HCEC 1CT (cell line): ENCODE measurements around the gene KIF1B.
A peak's percentile ranks its signal among the peaks of the same experiment; 100 is the strongest.
"Not testable (repeated sequence)": the region's sequence is repeated elsewhere in the genome, so short reads cannot be mapped to it uniquely, and the experiment has no call there.

ENCODE experiments used
- DNase-seq: peaks from one replicate; pipeline ENCODE4 v3.0.0-alpha.2; 2017

KIF1B gene

DNA sequence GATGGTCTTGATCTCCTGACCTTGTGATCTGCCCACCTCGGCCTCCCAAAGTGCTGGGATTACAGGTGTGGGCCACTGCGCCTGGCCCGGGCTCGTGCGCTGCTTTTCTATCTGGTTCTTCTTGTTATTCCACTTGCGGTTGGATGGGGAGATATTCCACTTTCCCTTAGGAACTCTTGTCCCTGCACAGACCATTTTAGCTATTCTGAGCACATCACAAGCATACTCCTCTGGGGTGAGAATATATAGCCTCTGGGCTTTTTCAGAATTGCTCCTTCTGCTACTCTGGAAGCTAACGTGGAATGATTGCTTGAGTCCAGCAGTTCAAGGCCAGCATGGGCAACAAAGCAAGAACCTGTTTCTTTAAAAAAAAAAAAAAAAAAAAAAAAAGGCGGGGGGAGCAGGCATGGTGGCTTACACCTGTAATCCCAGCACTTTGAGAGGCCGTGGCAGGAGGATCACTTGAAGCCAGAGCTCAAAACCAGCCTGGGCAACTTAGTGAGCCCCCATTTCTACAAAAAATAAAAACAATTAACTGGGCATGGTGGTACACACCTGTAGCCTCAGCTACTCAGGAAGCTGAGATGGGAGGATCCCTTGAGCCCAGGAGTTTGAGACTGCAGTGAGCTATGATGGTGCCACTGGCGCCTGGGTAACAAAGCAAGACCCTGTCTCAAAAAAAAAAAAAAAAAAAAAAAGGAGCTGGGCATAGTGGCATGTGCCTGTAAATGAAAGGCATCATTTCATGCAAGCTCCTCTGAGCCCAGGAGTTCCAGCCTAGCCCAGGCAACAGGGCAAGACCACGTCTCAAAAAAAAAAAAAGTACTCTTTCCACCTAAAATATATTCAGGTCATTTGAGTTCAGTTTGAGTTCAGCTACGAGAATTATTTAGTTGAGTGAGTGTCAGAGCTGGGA lies 176.6 kb downstream of the KIF1B start:
- DNase-seq = no peak

DNA sequence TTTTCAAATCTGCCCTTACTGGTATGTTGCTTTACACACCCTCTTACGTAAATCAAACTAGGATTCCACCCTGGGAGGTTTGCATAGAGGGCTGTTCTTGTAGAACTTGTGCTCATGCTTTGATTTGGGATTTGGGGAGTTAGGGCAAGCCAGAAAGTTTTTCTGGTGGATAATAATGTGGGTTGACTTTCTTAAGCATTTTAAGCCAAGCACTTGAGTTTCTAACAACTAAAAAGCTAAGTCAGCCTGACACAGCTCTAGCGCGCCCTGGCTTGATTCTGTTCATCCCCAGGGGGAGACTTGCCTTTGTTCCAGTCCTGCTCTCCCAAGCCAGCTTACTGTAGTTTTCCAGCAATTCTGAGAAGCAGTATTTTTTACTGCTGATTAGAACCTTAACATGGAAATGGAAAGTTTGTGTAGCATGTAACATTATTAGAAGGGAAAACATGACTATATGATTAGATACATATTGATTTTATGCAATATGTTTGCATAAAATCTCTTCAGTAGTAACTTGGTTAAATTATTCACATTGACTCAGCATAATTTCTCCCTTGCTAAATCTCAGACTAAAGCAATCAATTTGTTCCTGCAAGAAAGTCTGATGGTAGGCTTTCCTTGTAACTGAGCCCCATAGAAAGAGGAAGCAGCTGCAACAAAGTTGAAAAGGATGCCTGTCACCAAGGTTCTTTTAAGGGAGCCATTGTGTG lies 177.5 kb downstream of the KIF1B start:
- DNase-seq = peak; percentile 3

DNA sequence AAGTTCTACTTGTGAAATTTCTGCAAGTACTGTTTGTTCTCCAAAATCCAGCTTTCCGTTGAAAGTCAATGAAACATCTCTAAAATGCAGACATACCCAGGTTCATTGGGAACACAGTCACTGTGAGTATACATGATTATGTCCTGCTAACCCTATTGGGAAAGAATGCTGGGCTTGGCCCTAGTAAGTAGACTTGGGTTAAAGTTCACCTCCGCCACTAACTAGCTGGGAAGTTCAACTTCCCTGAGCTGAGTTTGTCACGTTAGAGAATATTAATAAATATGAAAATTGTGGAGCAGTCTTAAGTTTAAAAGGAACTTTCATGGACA lies 178.0 kb downstream of the KIF1B start:
- no peak for DNase-seq

DNA sequence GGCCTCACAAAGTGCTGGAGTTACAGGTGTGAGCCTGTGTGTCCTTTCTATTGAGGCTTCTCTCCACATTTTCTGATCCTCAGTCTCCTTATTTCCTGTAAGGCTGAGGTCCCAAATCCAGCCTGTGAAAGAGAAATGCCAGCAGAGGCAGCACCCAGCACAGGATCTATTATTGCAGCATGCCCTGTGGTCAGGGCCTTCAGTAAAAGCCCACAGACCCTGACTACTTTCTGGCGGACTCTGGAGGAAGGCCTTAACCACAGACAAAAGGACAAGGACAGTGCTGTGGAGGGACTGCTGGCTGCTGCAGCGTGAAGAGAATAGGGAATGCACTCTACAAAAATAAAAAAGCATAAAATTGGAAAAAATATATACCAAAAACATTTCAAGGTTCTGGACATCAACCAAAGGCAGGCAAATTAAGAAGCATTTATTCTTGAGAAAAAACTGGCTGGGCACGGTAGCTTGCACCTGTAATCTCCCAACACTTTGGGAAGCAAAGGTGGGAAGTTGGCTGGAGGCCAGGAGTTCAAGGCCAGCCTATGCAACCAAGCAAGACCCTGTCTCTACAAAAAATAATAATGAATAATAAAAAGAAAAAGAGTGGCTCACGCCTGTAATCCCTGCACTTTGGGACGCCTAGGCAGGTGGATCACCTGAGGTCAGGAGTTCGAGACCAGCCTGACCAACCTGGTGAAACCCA lies 179.1 kb downstream of the KIF1B start:
- DNase-seq = no peak

DNA sequence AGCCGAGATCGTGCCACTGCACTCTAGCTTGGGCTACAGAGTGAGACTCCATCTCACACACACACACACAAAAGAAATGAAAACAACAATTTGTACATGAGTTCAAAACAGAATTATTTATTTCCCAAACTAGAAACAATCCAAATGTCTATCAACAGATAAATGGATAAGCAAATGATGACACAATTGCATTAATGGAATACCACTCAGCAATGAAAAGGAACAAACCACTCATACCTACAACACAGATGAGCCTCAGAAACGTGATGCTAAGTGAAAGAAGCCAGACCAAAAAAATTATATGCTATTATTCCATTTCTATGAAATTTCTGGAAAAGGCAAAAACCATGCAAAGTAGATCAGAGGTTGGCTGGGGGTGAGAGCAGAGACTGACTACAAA lies 186.5 kb downstream of the KIF1B start:
- no peak for DNase-seq

DNA sequence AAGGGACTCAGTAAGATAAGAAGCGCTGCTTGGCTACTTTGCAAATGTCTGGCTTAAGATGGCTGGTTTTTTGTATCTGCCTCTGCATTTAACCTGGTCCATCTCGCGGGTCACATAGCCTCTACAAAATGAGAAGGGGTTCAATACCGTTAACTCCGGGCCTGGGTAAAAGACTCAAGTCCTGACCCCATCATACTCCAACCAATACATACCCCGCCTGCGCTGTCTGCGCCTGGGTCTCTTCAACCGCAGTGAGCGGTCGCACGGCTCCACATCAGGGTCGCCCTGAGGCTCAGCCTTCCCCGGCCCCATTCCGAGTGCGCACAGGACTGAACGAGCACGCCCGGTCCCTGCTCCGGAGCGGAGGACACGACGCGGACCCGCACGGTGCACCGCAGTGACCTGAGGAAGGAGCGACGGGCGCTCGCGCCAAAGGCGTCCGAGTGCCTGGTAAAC lies 187.9 kb downstream of the KIF1B start:
- DNase-seq = no peak

DNA sequence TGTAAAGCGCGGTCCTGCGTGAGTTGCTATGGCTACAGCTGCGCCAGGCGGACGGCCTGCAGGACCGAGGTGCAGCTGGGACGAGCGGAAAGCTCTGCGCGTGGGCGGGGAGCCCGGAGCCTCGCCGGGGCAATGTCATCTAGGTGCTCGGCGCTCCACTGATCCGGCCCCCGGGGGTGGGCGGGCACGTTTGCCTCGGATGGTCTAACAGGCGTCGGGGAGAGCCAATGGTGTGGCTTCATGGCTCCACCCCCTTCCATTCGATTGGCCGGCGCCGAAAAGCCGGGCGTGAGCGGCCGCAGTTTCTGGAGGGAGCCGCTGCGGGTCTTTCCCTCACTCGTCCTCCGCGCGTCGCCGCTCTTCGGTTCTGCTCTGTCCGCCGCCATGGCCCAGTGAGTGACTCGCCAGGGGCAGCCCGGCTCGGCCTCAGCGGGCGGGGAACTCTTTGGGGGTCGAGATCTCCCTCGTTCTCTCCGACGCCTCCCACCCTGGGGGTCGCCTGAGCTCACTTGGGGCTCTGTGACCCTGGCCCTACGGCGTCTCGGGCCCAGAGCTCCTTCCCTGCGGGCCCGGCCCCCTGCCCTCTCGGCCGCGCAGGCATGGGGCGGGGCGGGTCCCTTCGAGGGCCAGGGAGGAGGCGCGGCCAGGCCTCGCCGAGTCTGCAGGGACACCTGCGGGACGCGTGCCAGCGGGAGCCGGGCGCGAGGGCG lies 188.5 kb downstream of the KIF1B start, which contains the start of gene PGD:
PGD (plus strand) TSS at position 331 of the 710 bp plus-strand sequence; CDS start at position 385, 54 bp downstream.
- peak; percentile 97 for DNase-seq

DNA sequence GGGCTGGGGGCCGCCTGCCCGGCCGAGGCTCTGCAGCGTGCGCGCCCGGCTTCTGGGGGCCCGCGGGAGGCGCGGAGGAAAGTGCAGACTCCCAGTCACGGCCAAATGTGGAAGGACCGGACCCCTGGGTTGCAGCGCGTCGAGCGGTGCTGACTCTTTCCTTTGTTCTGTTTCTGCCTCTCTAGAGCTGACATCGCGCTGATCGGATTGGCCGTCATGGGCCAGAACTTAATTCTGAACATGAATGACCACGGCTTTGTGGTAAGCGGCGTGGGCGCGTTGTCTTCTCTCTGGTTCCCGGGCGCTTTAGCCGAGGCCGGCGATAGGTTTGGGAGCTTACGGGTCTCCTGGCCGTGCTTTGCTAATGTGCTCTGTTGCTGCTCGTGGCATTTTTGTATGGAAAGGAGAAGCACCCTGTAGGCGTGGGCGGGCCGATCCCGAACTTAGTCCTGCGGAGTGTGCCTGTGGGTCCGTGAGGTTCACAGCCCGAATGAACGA lies 189.1 kb downstream of the KIF1B start:
- DNase-seq = peak; percentile 27

DNA sequence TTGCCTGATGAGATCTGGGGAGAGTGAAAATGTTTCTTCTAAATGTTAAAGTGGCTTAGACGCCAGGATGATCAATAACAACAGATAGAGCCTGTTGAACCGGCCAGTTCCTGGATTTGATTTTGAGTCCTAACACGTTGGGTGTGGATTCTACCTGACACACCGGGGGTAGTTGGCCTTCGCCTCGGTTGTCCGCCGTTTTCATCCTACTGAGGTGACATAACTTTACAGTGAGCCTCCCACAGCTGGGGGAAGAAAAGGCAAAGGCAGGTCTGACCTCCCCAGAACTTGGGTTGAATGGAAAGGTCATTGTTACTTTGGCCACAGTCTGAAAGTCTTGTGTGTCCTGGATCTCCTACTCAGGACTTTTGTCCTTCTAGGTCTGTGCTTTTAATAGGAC lies 189.6 kb downstream of the KIF1B start:
- no peak for DNase-seq

DNA sequence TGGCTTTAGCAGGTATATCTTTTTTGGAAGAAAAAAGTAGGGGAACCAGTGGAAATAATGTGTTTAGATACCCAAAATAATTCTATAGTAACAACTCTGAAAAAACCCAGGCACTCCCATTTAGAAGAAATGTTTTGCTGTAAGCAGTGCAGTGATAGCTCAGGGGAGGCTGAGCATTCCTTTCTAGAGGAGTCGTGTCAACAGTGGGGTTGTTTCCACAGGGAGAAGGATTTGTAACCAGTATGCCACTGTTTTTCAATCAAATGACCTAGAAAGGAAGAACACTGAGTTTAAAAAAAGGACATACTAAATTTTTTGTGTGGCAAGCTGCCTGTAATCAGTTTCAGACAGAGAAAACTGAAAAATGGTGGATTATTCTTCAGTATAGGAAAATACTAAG lies 190.9 kb downstream of the KIF1B start:
- DNase-seq = peak; percentile 40

DNA sequence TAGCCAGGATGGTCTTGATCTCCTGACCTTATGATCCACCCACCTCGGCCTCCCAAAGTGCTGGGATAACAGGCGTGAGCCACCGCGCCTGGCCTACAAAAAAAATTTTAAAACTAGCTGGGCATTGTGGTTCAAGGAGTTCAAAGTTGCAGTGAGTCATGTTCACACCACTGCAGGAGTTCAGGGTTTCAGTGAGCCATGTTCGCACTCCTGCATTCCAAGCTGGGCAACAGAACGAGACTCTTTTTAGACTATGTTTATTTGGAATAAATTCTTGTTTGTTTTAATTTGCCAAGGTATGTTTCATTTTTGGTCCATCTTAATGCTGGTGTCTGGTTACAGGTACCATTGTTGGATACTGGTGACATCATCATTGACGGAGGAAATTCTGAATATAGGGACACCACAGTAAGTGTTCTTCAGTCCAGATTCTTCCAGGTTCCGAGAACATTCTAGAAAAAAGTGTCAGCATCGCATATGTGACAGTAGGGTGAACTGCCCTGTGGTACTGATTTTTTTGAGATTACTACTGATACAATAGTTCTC lies 192.4 kb downstream of the KIF1B start:
- peak; percentile 88 for DNase-seq

DNA sequence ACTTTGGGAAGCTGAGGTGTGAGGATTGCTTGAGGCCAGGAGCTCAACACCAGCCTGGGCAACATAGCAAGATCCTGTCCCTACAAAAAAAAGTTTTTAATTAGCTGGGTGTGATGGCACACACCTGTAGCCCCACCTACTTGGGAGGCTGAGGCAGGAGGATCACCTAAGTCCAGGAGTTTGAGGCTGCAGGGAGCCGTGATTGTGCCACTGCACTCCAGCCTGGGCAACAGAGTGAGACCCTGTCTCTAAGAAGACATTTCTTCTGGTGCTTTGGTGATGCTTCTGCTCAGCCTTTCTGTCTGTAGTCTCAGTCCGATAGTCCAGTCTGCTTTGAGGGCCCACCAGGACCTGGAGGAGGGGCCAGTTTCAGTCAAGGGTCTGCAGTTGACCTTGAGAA lies 196.8 kb downstream of the KIF1B start:
- no peak for DNase-seq

DNA sequence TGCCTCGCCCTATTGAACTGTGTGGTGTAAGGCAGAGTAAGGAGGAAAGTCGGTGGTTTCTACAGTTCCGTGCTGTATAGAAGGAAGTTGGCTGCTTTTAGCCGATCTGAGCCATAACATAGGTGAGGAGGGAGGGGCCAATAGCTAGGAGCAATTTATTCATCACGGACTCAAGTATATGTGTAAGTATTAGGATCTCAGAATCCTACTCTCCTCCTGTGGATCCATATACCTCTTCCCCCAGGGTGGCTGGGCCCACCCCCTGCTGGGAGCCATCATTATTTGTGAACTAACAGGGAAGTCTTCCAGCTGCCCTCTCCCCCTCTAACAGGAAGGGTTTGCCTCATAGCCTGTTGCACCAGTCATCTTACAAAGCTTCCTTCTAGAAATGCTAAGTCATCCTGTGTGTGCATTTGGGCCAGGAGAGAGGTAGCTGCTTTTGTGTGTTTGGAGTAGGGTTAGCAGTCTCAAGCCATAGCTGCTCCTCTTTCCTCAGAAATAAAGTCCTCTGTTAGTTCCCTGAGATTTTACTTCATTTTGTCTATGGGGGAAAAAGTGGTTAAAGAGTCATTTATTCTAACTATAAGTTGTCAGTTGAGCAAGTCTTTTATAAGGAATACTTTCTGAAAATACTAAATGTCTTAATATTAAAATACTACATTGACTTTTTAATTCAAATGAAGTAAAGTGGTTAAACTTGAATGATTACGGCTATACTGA lies 205.0 kb downstream of the KIF1B start:
- DNase-seq = peak; percentile 13

DNA sequence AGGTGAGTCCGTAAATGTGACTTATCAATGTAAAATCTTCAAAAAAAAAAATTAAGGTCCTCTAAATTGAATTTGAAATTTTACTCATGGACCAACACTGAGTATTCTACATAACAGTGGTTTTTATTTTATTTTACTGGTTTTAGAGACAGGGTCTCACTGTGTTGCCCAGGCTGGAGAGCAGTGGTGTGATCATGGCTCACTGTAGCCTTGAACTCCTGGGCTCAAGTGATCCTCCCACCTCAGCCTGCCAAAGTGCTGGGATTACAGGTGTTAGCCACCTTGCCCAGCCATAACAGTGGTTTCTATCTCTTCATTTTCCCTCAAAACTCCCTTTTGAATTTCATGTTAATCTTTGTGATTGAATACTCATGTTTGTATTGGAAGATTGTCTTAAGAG lies 205.6 kb downstream of the KIF1B start:
- not testable (repeated sequence) for DNase-seq

DNA sequence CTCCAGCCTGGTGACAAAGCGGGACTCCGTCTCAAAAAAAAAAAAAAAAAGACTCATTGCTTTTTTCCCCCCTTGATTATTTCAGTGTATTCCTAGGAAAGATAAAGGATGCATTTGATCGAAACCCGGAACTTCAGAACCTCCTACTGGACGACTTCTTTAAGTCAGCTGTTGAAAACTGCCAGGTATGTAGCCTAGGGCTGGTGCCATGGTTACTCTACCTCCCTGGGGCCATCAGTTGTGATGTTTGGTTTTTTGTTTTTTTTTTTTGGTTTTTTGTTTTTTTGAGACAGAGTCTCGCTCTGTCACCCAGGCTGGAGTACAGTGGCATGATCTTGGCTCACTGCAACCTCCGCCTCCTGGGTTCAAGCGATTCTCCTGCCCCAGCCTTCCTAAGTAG lies 208.4 kb downstream of the KIF1B start:
- not testable (repeated sequence) for DNase-seq

DNA sequence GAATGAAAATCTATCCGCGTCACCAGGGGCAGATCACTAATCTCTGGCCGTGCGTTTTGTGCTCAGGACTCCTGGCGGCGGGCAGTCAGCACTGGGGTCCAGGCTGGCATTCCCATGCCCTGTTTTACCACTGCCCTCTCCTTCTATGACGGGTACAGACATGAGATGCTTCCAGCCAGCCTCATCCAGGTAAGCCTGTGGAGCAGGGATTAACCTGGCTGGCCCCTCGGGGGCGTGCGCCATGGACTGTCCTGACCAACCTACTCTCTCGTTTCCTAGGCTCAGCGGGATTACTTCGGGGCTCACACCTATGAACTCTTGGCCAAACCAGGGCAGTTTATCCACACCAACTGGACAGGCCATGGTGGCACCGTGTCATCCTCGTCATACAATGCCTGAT lies 209.0 kb downstream of the KIF1B start:
- no peak for DNase-seq

DNA sequence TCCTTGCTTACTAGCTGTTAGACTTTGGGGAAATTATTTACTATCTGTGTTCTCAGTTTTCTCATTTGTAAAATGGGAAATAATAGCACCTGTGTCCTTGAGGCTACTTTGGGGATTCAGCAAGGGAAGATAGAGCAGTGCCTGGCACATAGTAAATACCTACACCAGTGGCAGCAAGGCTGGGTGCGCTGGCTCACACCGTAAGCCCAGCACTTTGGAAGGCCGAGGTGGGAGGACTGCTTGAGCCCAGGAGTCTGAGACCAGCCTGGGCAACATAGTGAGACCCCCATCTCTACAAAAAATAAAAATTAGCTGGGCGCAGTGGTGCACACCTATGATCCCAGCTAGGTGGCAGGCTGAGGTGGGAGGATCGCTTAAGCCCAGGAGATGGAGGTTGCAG lies 211.3 kb downstream of the KIF1B start:
- DNase-seq = no peak

DNA sequence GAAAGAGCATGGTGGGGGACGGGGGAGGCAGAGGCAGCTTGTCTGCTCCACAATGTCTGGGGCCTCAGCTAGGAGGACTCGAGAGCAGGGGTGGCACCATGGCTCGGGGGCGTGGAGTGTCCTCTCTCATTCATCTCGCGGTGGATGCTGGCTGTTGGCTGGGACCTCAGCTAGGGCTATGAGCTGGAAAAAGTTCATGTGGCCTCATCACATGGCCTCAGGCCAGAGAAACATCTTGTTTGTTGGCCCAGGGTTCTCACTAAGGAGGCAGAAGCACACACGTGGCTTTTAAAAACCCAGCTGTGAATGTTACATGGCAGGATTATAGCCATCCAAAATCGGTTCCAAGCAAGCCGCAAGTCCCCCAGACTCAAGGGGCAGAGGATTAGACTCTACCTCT lies 213.7 kb downstream of the KIF1B start:
- DNase-seq = peak; percentile 7

DNA sequence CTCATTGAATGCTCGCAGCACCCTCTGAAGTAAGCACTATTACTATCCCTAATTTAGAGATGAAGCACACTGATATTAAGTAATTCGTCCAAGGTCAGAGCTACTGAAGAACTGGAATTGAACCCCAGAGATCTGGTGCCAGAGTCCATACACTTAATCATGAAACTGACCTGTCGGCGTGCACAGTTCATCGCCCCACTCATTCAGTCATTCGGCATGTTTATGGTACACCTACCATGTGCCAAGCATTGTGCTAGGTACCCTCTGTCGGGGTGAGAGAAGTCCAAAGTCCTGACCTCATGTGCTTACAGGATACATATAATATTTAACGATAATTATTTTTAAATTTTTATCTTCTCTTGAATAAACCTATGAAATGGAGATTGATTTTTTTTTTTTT lies 214.3 kb downstream of the KIF1B start:
- no peak for DNase-seq

DNA sequence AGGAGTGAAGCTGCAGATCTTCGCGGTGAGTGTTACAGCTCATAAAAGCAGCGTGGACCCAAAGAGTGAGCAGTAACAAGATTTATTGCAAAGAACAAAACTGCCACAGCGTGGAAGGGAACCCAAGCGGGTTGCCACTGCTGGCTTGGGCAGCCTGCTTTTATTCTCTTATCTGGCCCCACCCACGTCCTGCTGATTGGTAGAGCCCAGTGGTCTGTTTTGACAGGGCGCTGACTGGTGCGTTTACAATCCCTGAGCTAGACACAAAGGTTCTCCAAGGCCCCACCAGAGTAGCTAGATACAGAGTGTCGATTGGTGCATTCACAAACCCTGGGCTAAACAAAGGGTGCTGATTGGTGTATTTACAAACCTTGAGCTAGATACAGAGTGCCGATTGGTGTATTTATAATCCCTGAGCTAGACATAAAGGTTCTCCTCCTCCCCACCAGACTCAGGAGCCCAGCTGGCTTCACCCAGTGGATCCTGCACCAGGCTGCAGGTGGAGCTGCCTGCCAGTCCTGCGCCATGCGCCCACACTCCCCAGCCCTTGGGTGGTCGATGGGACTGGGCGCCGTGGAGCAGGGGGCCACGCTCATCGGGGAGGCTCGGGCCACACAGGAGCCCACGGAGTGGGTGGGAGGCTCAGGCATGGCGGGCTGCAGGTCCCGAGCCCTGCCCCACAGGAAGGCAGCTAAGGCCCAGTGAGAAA lies 215.6 kb downstream of the KIF1B start:
- DNase-seq = not testable (repeated sequence)

DNA sequence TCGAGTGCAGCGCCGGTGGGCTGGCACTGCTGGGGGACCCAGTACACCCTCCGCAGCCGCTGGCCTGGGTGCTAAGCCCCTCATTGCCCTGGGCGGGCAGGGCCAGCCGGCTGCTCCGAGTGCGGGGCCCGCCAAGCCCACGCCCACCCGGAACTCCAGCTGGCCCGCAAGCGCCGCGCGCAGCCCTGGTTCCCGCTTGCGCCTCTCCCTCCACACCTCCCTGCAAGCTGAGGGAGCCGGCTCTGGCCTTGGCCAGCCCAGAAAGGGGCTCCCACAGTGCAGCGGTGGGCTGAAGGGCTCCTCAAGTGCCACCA lies 216.1 kb downstream of the KIF1B start:
- not testable (repeated sequence) for DNase-seq
